Activated CD4-positive, alpha-beta T cell treated with anti-CD3 and anti-CD28 coated beads for 24 hours (primary cell): ENCODE measurements around the gene ATF2.

Source experiments
- DNase-seq, 2 donors: peaks; one replicate each; pipeline ENCODE4 v3.0.0-alpha.2; 2020; ENCODE audit warnings: low read depth in 2 of 2

ATF2 gene, protein sequence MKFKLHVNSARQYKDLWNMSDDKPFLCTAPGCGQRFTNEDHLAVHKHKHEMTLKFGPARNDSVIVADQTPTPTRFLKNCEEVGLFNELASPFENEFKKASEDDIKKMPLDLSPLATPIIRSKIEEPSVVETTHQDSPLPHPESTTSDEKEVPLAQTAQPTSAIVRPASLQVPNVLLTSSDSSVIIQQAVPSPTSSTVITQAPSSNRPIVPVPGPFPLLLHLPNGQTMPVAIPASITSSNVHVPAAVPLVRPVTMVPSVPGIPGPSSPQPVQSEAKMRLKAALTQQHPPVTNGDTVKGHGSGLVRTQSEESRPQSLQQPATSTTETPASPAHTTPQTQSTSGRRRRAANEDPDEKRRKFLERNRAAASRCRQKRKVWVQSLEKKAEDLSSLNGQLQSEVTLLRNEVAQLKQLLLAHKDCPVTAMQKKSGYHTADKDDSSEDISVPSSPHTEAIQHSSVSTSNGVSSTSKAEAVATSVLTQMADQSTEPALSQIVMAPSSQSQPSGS

DNA sequence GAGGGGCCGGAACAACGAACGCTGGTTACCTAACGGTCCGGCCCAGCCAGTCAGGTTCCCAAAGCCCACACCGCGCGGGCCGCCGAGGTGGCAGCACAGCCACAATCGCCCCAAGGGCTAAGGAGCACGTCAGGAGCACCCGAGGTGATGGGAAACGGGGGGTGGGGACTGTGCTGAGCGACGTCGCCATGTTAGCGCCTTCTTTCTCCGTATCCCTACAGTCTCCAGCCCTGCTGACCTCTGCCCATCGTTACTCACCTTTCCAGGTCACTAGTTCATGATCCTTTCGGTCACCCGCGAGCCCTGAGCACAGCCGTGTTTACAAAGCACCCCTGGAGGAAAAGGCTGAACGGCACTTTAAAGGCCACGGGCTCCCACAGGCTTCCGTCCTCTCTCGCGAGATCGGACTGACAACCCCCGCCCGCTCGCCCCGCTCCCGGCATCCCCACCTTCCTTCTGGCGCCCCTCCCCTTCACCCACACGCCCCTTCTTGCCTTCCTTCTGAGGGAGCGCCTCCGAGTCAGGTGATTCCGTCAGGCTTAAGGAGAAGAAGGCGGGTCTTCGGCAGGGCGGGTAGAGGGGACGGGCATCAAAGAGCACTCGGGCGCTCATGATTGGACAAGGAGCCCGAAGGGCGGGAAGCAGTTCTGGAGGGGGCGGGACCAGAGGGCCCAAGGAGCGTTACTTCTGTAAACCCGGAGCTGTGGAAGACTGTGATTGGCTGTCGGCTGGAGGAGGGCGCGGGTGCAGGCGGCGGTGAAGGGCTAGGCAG, at the start of gene ATF2:
ATF2 (minus strand) TSS at position 412 of the 772 bp plus-strand sequence. CDS start 31,760 bp downstream, outside the sequence.
- DNase-seq = peak; percentile 91 to 94

DNA sequence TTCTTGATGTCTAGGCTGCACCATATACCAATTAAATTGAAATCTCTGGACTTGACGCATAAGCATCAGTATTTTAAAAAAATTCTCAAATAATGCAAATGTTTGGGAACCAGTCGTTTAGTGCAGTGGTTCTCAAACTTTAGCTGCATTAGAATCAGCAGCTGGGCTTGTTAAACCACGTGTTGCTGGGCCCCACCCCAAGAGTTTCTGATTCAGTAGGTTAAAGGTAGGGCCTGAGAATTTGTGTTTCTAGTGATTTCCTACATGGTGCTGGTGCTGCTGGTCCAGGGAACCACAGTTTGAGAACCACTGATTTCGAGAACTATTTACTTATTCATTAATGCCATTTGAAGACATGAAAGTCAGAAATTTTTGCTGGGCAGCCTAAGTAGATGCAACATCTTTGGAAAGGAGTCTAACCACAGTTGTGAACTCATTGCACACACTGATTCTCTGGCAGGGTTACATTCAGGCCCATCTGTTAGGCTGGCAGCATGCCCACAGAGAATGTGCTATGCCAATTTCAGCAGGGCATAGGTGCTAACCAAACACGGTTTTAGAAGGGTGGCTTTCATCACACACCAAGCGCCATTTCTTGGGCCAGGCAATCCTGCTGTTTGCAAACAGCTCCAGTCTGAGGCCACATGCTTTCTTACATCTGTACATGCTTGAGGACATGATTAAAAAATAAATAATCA, 39.9 kb upstream of the ATF2 start:
- DNase-seq = no peak

DNA sequence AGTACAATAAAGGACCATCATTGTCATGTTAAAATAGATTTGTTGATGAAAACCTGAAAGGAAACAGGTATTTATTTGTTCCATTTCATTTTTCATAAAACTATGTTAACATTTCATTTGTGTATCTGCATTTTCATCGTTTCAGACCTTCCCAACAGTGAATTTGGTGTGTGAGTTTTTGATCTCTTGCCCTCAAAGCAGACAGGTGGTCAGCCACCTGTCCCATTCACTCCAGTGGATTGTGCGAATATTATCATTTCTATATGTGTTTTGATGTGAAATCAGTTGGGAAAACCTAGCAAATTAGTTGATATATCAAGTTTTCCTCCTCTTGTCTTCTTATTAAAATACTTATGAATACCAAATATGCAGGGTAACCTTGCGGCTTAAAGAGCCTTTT, 38.9 kb upstream of the ATF2 start:
- DNase-seq = no peak

DNA sequence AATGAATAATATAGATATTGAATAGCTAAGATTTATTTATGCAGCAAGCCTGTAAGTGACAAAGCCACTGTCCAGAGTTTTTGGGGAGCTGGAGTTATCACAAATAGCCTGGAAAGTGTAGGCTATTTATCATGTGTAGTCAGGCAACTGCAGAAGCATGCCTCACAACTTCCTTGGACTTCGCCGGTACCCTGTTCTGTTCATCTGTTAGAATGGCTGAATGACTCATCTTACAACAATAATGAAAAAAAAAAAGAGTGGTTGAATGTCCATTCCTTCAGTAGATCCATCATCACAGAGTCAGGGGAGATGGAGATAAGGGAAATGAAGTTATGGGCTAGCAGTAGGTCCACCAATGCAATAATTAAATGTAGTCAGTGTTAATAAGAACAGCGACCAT, 37.5 kb upstream of the ATF2 start:
- DNase-seq = no peak

- peak; percentile 17 for DNase-seq
These were observed 35.9 kb upstream of the ATF2 start for GRCh38 chr2:175203621-175204496.

GRCh38 chr2:175195012-175195411, 27.0 kb upstream of the ATF2 start:
- no peak for DNase-seq

GRCh38 chr2:175188761-175189160, 20.8 kb upstream of the ATF2 start:
- DNase-seq = no peak

DNA sequence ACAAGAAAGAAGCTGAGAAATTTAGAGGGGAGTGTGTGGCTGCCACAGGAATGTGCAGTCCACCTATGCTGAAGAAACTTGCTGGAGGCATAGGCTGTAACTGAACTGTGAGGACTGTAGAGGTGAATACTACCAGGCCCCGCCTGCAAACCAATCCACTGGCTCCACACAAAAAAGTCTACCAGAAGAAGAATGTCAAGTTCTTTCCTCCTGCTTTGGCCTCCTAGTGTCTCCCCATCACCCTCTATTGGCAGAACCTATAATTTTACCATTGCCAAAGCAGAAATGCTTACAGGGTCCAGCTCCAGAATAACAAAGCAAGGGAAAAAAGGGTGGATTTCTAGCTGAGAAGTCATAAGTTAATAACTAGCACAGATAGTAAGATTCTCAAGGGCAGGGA, 19.4 kb upstream of the ATF2 start:
- DNase-seq = no peak

GRCh38 chr2:175183674-175184073, 15.7 kb upstream of the ATF2 start:
- DNase-seq = no peak

- DNase-seq = no peak
These were observed 13.9 kb upstream of the ATF2 start for GRCh38 chr2:175181877-175182308.

DNA sequence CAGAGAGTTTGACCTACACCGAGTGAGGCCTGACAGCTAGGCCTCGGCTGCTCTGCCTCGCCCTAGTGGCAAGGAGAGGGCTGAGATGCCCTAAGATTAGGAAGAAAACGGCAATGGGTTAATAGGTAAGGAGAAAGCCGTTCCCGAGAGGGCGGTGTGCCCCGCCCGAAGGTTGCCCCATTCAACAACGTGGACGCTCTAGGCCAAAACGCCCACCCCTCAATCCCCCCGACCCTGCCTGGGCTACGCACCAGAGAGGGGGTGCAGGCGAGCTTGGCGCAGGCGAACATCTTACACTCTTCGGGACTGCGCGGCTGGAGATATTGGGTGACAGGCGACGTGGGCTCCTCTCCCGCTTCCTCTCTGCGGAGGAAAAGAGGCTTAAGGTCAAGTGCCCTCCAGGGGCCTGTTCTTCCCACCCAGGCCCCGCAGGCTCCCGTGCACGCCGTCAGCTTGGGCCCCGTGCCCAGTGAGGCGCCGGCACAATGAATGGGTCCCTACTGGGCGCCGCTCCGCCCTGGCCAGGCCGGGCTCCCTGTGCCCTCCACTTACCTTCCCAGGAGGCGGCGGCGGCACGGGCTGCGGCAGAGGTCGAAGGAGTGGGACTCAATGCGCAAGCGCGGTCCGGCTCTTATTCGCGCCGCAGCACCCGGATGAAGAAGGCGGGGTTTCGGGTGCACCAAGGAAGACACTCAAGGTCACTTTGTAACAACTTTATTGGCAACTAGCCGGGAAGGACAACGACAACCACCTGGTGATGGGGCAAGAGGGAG, 13.3 kb upstream of the ATF2 start, which contains the start of gene ATP5MC3:
ATP5MC3 (minus strand) TSS at position 607 of the 773 bp plus-strand sequence; CDS start at position 290, 317 bp downstream.
- peak; percentile 87 to 89 for DNase-seq

- peak; percentile 10 to 41 for DNase-seq
These were observed 12.7 kb upstream of the ATF2 start for GRCh38 chr2:175180701-175181103.

GRCh38 chr2:175176624-175177023, 8.6 kb upstream of the ATF2 start:
- no peak for DNase-seq

DNA sequence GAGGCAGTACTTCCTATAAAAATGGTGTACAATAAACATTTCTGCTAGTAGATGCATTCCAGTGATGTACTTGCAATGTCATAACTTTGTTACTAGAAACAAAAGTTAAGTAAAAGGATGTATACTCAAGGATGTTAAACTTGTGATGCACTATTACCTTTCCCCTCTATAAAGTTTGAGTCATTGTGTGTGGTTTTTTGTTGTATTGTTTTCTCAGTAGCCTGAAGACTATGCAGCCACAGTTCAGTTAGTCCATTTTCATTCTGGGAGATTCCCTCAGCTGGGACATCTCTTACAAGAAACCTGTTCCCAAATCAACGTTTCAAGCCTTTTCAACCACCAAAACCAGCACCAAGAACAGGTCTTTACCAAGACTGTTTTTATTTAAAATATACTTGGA, 7.9 kb upstream of the ATF2 start:
- DNase-seq = no peak

- no peak for DNase-seq
These were observed 7.3 kb upstream of the ATF2 start for GRCh38 chr2:175175320-175175719.

- DNase-seq = no peak
These were observed 2.8 kb upstream of the ATF2 start for GRCh38 chr2:175170659-175171304.

DNA sequence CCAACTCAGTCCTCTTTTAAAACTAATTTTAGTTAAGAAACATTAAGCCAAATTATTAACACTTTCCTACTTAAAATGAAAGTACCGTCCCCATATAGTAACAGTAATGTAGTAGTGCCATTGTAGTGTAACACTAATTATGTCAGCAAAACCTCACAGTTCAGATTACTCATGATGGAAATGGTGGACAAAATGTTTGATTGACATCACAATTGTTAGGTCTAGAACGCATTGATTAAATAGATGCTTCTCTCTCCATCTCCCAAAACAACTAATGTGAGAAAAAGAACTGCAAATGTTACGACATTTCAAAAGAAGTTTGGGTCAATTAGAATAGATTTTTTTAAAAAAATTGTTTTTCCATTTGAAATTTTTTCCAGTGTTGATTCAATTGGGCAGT, 1.2 kb upstream of the ATF2 start:
- DNase-seq = no peak

GRCh38 chr2:175168564-175168945, 552 bp upstream of the ATF2 start:
- no peak for DNase-seq

GRCh38 chr2:175167076-175167791, 769 bp downstream of the ATF2 start:
- DNase-seq = peak in 1 of 2 donors; percentile 2
